Activated T-helper 1 cell treated with anti-CD3 and anti-CD28 coated beads, Interleukin-12 subunit alpha, Interleukin-12 subunit beta, Interleukin-2, Interleukin-4 antibody, amounts not matched to agents 30 ng/mL and 10 ng/mL and 1 ng/mL, durations not matched to agents 14 hours and 24 hours and 36 hours (primary cell): ENCODE results near the gene HMGB2. TPM values are rescaled to one million over a fixed set of nuclear protein-coding genes. Genes with fewer than 3 reads are reported as not detected.

Experiments used
- total RNA-seq: library from RNA; stranded (reverse); gene quantifications from 2 replicates; pipeline ENCODE4 v1.2.3, GENCODE V29; 2022

Gene HMGB2
- total RNA-seq, 1 donor from 2014 or later = 274 TPM

Other genes starting within 250 kb of the HMGB2 start
- gene GALNT7, start 165.5 kb downstream of the HMGB2 start, total RNA-seq = 24.6 and 30.5 TPM in 2 replicates
- gene SAP30, start 36.6 kb upstream of the HMGB2 start, total RNA-seq = 29.3 and 30.9 TPM in 2 replicates
- not detected in 2 replicates for gene SCRG1, start 64.8 kb upstream of the HMGB2 start, total RNA-seq
- not detected in 2 replicates for gene HAND2, start 195.9 kb upstream of the HMGB2 start, total RNA-seq